HCT116 (cell line): Measurements from ENCODE around the gene NOS1.

ENCODE experiments used
- ATF3 ChIP-seq: IDR thresholded peaks from 2 replicates; pipeline ENCODE4 v1.6.1; 2012
- CTCF ChIP-seq, 3 experiments: fragments of 200-600 bp in 1 of 3; sonication (generic) in 1 of 3; IDR thresholded peaks in 2 of 3; conservative IDR thresholded peaks in 1 of 3; 2 replicates each; pipeline ENCODE4 v1.5.1; 2012 to 2017; ENCODE audit warnings: low read depth in 2 of 3, low read length in 2 of 3, antibody characterized with exemption in 1 of 3, borderline replicate concordance in 1 of 3, control low read depth in 1 of 3, mild to moderate bottlenecking in 1 of 3, mixed read lengths in 1 of 3, mixed run types in 1 of 3, moderate library complexity in 1 of 3; ENCODE audit not compliant: insufficient read depth in 1 of 3
- EZH2 ChIP-seq: fragments of 200-600 bp; sonication (generic); IDR thresholded peaks from 2 replicates; pipeline ENCODE4 v1.6.1; 2017; ENCODE audit warnings: antibody characterized with exemption, mixed run types
- EZH2phosphoT487 ChIP-seq: fragments of 200-600 bp; IDR thresholded peaks from 2 replicates; pipeline ENCODE4 v1.6.1; 2018; ENCODE audit warnings: antibody characterized with exemption, borderline replicate concordance
- JUND ChIP-seq: IDR thresholded peaks from 2 replicates; pipeline ENCODE4 v1.6.1; 2012
- MAX ChIP-seq: IDR thresholded peaks from 2 replicates; pipeline ENCODE4 v1.6.1; 2012
- POLR2A ChIP-seq: IDR thresholded peaks from 2 replicates; pipeline ENCODE4 v1.7.0; 2011; ENCODE audit warnings: borderline replicate concordance; ENCODE audit not compliant: insufficient read depth, insufficient read length; ENCODE audit errors: extremely low read depth
- POLR2AphosphoS5 ChIP-seq: IDR thresholded peaks from 2 replicates; pipeline ENCODE4 v1.6.1; 2011; ENCODE audit warnings: mild to moderate bottlenecking, low read depth, low read length, moderate library complexity
- TCF7L2 ChIP-seq: IDR thresholded peaks from 2 replicates; pipeline ENCODE4 v1.7.0; 2011; ENCODE audit warnings: borderline replicate concordance, inconsistent platforms; ENCODE audit not compliant: insufficient read depth, insufficient read length; ENCODE audit errors: extremely low read depth

GRCh38 chr12:117362391-117362790 is 965 bp upstream of the NOS1 start:
- TF ChIP-seq ATF3 (no peak), TCF7L2 (no peak), EZH2phosphoT487 (no peak), CTCF (IDR thresholded peaks at IDR 0.05 in 2 of 3, conservative IDR thresholded peaks at IDR 0.05 in 1 of 3; ENCODE audit: borderline replicate concordance in 1 of 3, insufficient read depth in 1 of 3, low read depth in 2 of 3, low read length in 2 of 3) (no peak), POLR2A (no peak), MAX (no peak), POLR2AphosphoS5 (no peak), EZH2 (no peak), JUND (no peak)
